Activated naive CD8-positive, alpha-beta T cell treated with anti-CD3 and anti-CD28 coated beads for 36 hours (primary cell): ENCODE data around the gene ITPRID2. TPM values are rescaled to one million over a fixed set of nuclear protein-coding genes. Genes with fewer than 3 reads are reported as not detected.

Experiments
- DNase-seq: peaks from one replicate; pipeline ENCODE4 v3.0.0; 2021
- H3K27ac Mint-ChIP-seq: one replicate; pipeline ENCODE4 v1.8.0; 2022; ENCODE audit warnings: mild to moderate bottlenecking, moderate library complexity, mixed read lengths
- H3K27me3 Mint-ChIP-seq: one replicate; pipeline ENCODE4 v1.8.0; 2022; ENCODE audit warnings: mild to moderate bottlenecking, mixed read lengths
- H3K36me3 Mint-ChIP-seq: one replicate; pipeline ENCODE4 v1.8.0; 2021; ENCODE audit warnings: mild to moderate bottlenecking, mixed read lengths
- H3K4me1 Mint-ChIP-seq: one replicate; pipeline ENCODE4 v1.8.0; 2021; ENCODE audit warnings: mixed read lengths
- H3K4me3 Mint-ChIP-seq: one replicate; pipeline ENCODE4 v1.8.0; 2022; ENCODE audit warnings: mild to moderate bottlenecking, moderate library complexity, mixed read lengths
- H3K9me3 Mint-ChIP-seq: one replicate; pipeline ENCODE4 v1.8.0; 2022; ENCODE audit warnings: mixed read lengths
- total RNA-seq, 2 experiments: library from RNA; stranded (reverse); gene quantifications; one replicate each; pipeline ENCODE4 v1.2.3, GENCODE V29; 2021

ITPRID2 gene
- total RNA-seq, 2 experiments from 2014 or later, result 47.2 to 49.4 TPM

GRCh38 chr2:181923121-181923520 lies 31.6 kb downstream of the ITPRID2 start:
- H3K4me3 Mint-ChIP-seq, result no peak overlapping the region
- H3K27me3 Mint-ChIP-seq, result no peaks in the 10 kb centered on the region
- no peaks in the 10 kb centered on the region for H3K9me3 Mint-ChIP-seq
- DNase-seq, result no peak
- H3K36me3 Mint-ChIP-seq, result peaks cover 28% of the 10 kb centered on the region
- H3K27ac Mint-ChIP-seq, result no peak overlapping the region
- peaks cover 7% of the 10 kb centered on the region for H3K4me1 Mint-ChIP-seq

- no peaks in the 10 kb centered on the region for H3K27me3 Mint-ChIP-seq
- no peaks in the 10 kb centered on the region for H3K9me3 Mint-ChIP-seq
- H3K36me3 Mint-ChIP-seq, result peaks cover 23% of the 10 kb centered on the region
- no peak for DNase-seq
- H3K27ac Mint-ChIP-seq, result peak overlapping the region; percentile 47
- H3K4me3 Mint-ChIP-seq, result no peak overlapping the region
- peaks cover 7% of the 10 kb centered on the region for H3K4me1 Mint-ChIP-seq
These were observed 32.8 kb downstream of the ITPRID2 start for GRCh38 chr2:181924336-181924735.

- no peaks in the 10 kb centered on the region for H3K9me3 Mint-ChIP-seq
- no peak for DNase-seq
These were observed 43.2 kb downstream of the ITPRID2 start for GRCh38 chr2:181934694-181935093.

GRCh38 chr2:181937473-181937872 lies 45.9 kb downstream of the ITPRID2 start:
- H3K4me3 Mint-ChIP-seq, result no peak overlapping the region

More at GRCh38 chr2:181934694-181935093, 43.2 kb downstream of the ITPRID2 start:
- no peak overlapping the region for H3K27ac Mint-ChIP-seq
- H3K4me3 Mint-ChIP-seq, result no peak overlapping the region
- no peaks in the 10 kb centered on the region for H3K4me1 Mint-ChIP-seq
- H3K36me3 Mint-ChIP-seq, result peaks cover 11% of the 10 kb centered on the region
- no peaks in the 10 kb centered on the region for H3K27me3 Mint-ChIP-seq

GRCh38 chr2:181943411-181944124 lies 52.0 kb downstream of the ITPRID2 start:
- DNase-seq, result no peak
- Mint-ChIP-seq H3K27me3 (peaks cover 12% of the 10 kb centered on the region), H3K9me3 (no peaks in the 10 kb centered on the region), H3K4me3 (no peak overlapping the region), H3K4me1 (peaks cover 1% of the 10 kb centered on the region), H3K27ac (no peak overlapping the region), H3K36me3 (no peaks in the 10 kb centered on the region)

More at GRCh38 chr2:181937473-181937872, 45.9 kb downstream of the ITPRID2 start:
- DNase-seq, result no peak
- no peaks in the 10 kb centered on the region for H3K4me1 Mint-ChIP-seq
- H3K36me3 Mint-ChIP-seq, result no peaks in the 10 kb centered on the region
- no peaks in the 10 kb centered on the region for H3K9me3 Mint-ChIP-seq
- H3K27ac Mint-ChIP-seq, result no peak overlapping the region
- H3K27me3 Mint-ChIP-seq, result no peaks in the 10 kb centered on the region

GRCh38 chr2:181944164-181944913 lies 52.8 kb downstream of the ITPRID2 start:
- peaks cover 12% of the 10 kb centered on the region for H3K27me3 Mint-ChIP-seq
- no peak for DNase-seq
- no peak overlapping the region for H3K4me3 Mint-ChIP-seq
- H3K27ac Mint-ChIP-seq, result no peak overlapping the region
- no peaks in the 10 kb centered on the region for H3K9me3 Mint-ChIP-seq
- H3K4me1 Mint-ChIP-seq, result peaks cover 1% of the 10 kb centered on the region
- no peaks in the 10 kb centered on the region for H3K36me3 Mint-ChIP-seq

- peaks cover 12% of the 10 kb centered on the region for H3K27me3 Mint-ChIP-seq
- H3K9me3 Mint-ChIP-seq, result no peaks in the 10 kb centered on the region
- H3K4me1 Mint-ChIP-seq, result peaks cover 1% of the 10 kb centered on the region
- no peak overlapping the region for H3K27ac Mint-ChIP-seq
- H3K4me3 Mint-ChIP-seq, result no peak overlapping the region
- no peaks in the 10 kb centered on the region for H3K36me3 Mint-ChIP-seq
- no peak for DNase-seq
These were observed 53.4 kb downstream of the ITPRID2 start for GRCh38 chr2:181944914-181945291.

GRCh38 chr2:181946444-181947127 lies 55.1 kb downstream of the ITPRID2 start:
- Mint-ChIP-seq H3K4me1 (peaks cover 1% of the 10 kb centered on the region), H3K4me3 (no peak overlapping the region), H3K36me3 (no peaks in the 10 kb centered on the region), H3K27me3 (peaks cover 16% of the 10 kb centered on the region), H3K27ac (no peak overlapping the region), H3K9me3 (no peaks in the 10 kb centered on the region)
- DNase-seq, result no peak

GRCh38 chr2:181947273-181947672 lies 55.7 kb downstream of the ITPRID2 start:
- no peak for DNase-seq
- peaks cover 1% of the 10 kb centered on the region for H3K4me1 Mint-ChIP-seq
- H3K4me3 Mint-ChIP-seq, result no peak overlapping the region
- no peaks in the 10 kb centered on the region for H3K9me3 Mint-ChIP-seq
- H3K27me3 Mint-ChIP-seq, result peaks cover 17% of the 10 kb centered on the region
- no peak overlapping the region for H3K27ac Mint-ChIP-seq
- H3K36me3 Mint-ChIP-seq, result no peaks in the 10 kb centered on the region

- peaks cover 17% of the 10 kb centered on the region for H3K27me3 Mint-ChIP-seq
- H3K4me3 Mint-ChIP-seq, result no peak overlapping the region
These were observed 56.7 kb downstream of the ITPRID2 start for GRCh38 chr2:181948227-181948626.

GRCh38 chr2:181949047-181949446 lies 57.5 kb downstream of the ITPRID2 start:
- Mint-ChIP-seq H3K4me3 (no peak overlapping the region), H3K36me3 (no peaks in the 10 kb centered on the region)

More at GRCh38 chr2:181948227-181948626, 56.7 kb downstream of the ITPRID2 start:
- Mint-ChIP-seq H3K36me3 (no peaks in the 10 kb centered on the region), H3K4me1 (peaks cover 1% of the 10 kb centered on the region), H3K9me3 (no peaks in the 10 kb centered on the region), H3K27ac (no peak overlapping the region)
- no peak for DNase-seq

GRCh38 chr2:181952404-181953226 lies 61.1 kb downstream of the ITPRID2 start:
- H3K9me3 Mint-ChIP-seq, result no peaks in the 10 kb centered on the region
- no peak for DNase-seq
- no peaks in the 10 kb centered on the region for H3K36me3 Mint-ChIP-seq
- H3K4me3 Mint-ChIP-seq, result no peak overlapping the region
- no peak overlapping the region for H3K27ac Mint-ChIP-seq
- H3K4me1 Mint-ChIP-seq, result peaks cover 5% of the 10 kb centered on the region
- peaks cover 10% of the 10 kb centered on the region for H3K27me3 Mint-ChIP-seq

More at GRCh38 chr2:181949047-181949446, 57.5 kb downstream of the ITPRID2 start:
- Mint-ChIP-seq H3K27me3 (peaks cover 16% of the 10 kb centered on the region), H3K4me1 (peaks cover 4% of the 10 kb centered on the region), H3K27ac (no peak overlapping the region), H3K9me3 (no peaks in the 10 kb centered on the region)
- no peak for DNase-seq

GRCh38 chr2:181953881-181954537 lies 62.5 kb downstream of the ITPRID2 start:
- Mint-ChIP-seq H3K4me1 (peaks cover 8% of the 10 kb centered on the region), H3K9me3 (no peaks in the 10 kb centered on the region), H3K27me3 (peaks cover 14% of the 10 kb centered on the region), H3K4me3 (peak overlapping the region; percentile 48), H3K36me3 (no peaks in the 10 kb centered on the region), H3K27ac (no peak overlapping the region)
- peak; percentile 44 for DNase-seq

- Mint-ChIP-seq H3K9me3 (no peaks in the 10 kb centered on the region), H3K4me3 (no peak overlapping the region), H3K36me3 (no peaks in the 10 kb centered on the region), H3K27ac (no peak overlapping the region), H3K4me1 (peaks cover 8% of the 10 kb centered on the region), H3K27me3 (peaks cover 14% of the 10 kb centered on the region)
- no peak for DNase-seq
These were observed 63.0 kb downstream of the ITPRID2 start for GRCh38 chr2:181954538-181954883.
